K562 (cell line): ENCODE results near the gene CABP4. TPM values are rescaled to one million over a fixed set of nuclear protein-coding genes. Genes with fewer than 3 reads are reported as not detected.

Experiments used
- BRF1 ChIP-seq: IDR thresholded peaks from 3 replicates; pipeline ENCODE4 v1.6.1; 2011; ENCODE audit warnings: borderline replicate concordance, mild to moderate bottlenecking; ENCODE audit not compliant: insufficient read length; ENCODE audit errors: extremely low read depth
- CREBBP ChIP-seq: IDR thresholded peaks from one replicate; pipeline ENCODE4 v1.6.1; 2012; ENCODE audit warnings: low read depth, mild to moderate bottlenecking, control low read depth, inconsistent platforms, low read length
- DEAF1 ChIP-seq: fragments of 450-650 bp; formaldehyde crosslinking; IDR thresholded peaks from 2 replicates; pipeline ENCODE4 v1.4.0; 2020; ENCODE audit warnings: mild to moderate bottlenecking, moderate library complexity
- E2F3 ChIP-seq: fragments of 250-450 bp; sonication (Bioruptor Pico); IDR thresholded peaks from 2 replicates; pipeline ENCODE4 v1.4.0; 2020; ENCODE audit warnings: mild to moderate bottlenecking
- EHMT2 ChIP-seq: fragments of 450-650 bp; IDR thresholded peaks from 2 replicates; pipeline ENCODE4 v1.6.1; 2018; ENCODE audit warnings: antibody characterized with exemption
- GATAD2B ChIP-seq: fragments of 450-650 bp; IDR thresholded peaks from 2 replicates; pipeline ENCODE4 v1.6.1; 2017; ENCODE audit warnings: mild to moderate bottlenecking, borderline replicate concordance
- HDAC1 ChIP-seq, 2 experiments: fragments of 450-650 bp; IDR thresholded peaks; 2 replicates each; pipeline ENCODE4 v1.6.1; 2016 to 2017; ENCODE audit warnings: inconsistent platforms in 1 of 2, mild to moderate bottlenecking in 1 of 2, moderate library complexity in 1 of 2
- HSF4 ChIP-seq: fragments of 250-450 bp; sonication (Bioruptor Pico); IDR thresholded peaks from 2 replicates; pipeline ENCODE4 v2.1.2; 2022; ENCODE audit warnings: mild to moderate bottlenecking, moderate library complexity, borderline replicate concordance
- KLF10 ChIP-seq: fragments of 250-450 bp; sonication (Bioruptor Pico); IDR thresholded peaks from 2 replicates; pipeline ENCODE4 v1.6.1; 2021; ENCODE audit warnings: matching md5 sums
- MBD1 ChIP-seq: fragments of 250-450 bp; sonication (Bioruptor Pico); IDR thresholded peaks from 2 replicates; pipeline ENCODE4 v1.8.0; 2022; ENCODE audit warnings: inconsistent platforms
- MEF2D ChIP-seq: conservative IDR thresholded peaks from 2 replicates; pipeline ENCODE4 v1.6.1; 2016; ENCODE audit warnings: low read depth, missing genetic modification characterization, missing compliant biosample characterization
- MTF1 ChIP-seq: fragments of 250-450 bp; sonication (Bioruptor Pico); IDR thresholded peaks from 2 replicates; pipeline ENCODE4 v1.9.0; 2021; ENCODE audit warnings: moderate library complexity, mild to moderate bottlenecking, inconsistent platforms, borderline replicate concordance
- NFE2L1 ChIP-seq: fragments of 450-650 bp; IDR thresholded peaks from 2 replicates; pipeline ENCODE4 v1.6.1; 2016; ENCODE audit warnings: missing genetic modification characterization, low read depth, mild to moderate bottlenecking, missing compliant biosample characterization, moderate library complexity, borderline replicate concordance
- OTX1 ChIP-seq: fragments of 450-650 bp; formaldehyde crosslinking; IDR thresholded peaks from 2 replicates; pipeline ENCODE4 v1.4.0; 2022; ENCODE audit warnings: mild to moderate bottlenecking
- RB1 ChIP-seq: fragments of 450-650 bp; IDR thresholded peaks from 2 replicates; pipeline ENCODE4 v1.6.1; 2017; ENCODE audit warnings: low read depth, mild to moderate bottlenecking
- RNF2 ChIP-seq: sonication (generic); IDR thresholded peaks from 2 replicates; pipeline ENCODE4 v1.6.1; 2016
- SMAD4 ChIP-seq: fragments of 250-450 bp; sonication (Bioruptor Pico); conservative IDR thresholded peaks from 2 replicates; pipeline ENCODE4 v1.8.0; 2021; ENCODE audit warnings: inconsistent platforms, mild to moderate bottlenecking, moderate library complexity
- SMC3 ChIP-seq: conservative IDR thresholded peaks from 2 replicates; pipeline ENCODE4 v1.6.1; 2011; ENCODE audit warnings: low read depth, low read length, improper control_type of control experiment; ENCODE audit not compliant: insufficient read depth
- SP2 ChIP-seq: IDR thresholded peaks from 2 replicates; pipeline ENCODE4 v1.6.1; 2011; ENCODE audit warnings: mild to moderate bottlenecking, low read depth, low read length, moderate library complexity; ENCODE audit not compliant: poor library complexity, severe bottlenecking; ENCODE audit errors: extremely low read depth
- TCF3 ChIP-seq: sonication (generic); formaldehyde crosslinking; IDR thresholded peaks from 2 replicates; pipeline ENCODE4 v1.4.0; 2020; ENCODE audit warnings: mild to moderate bottlenecking, missing genetic modification reagents
- ZFP30 ChIP-seq: fragments of 250-450 bp; sonication (Bioruptor Pico); IDR thresholded peaks from 2 replicates; pipeline ENCODE4 v1.8.0; 2022; ENCODE audit warnings: moderate library complexity, mild to moderate bottlenecking, inconsistent platforms, borderline replicate concordance
- ZKSCAN3 ChIP-seq: fragments of 250-450 bp; sonication (Bioruptor Pico); IDR thresholded peaks from 2 replicates; pipeline ENCODE4 v1.4.0; 2020
- ZNF12 ChIP-seq: sonication (generic); formaldehyde crosslinking; IDR thresholded peaks from 2 replicates; pipeline ENCODE4 v1.4.0; 2020; ENCODE audit warnings: mild to moderate bottlenecking, missing genetic modification reagents
- ZNF197 ChIP-seq: fragments of 200-800 bp; sonication (Bioruptor generic); IDR thresholded peaks from 2 replicates; pipeline ENCODE4 v1.6.1; 2016; ENCODE audit warnings: low read depth, missing genetic modification characterization, missing compliant biosample characterization
- ZNF311 ChIP-seq: fragments of 250-450 bp; sonication (Bioruptor Pico); IDR thresholded peaks from 2 replicates; pipeline ENCODE4 v1.4.0; 2020; ENCODE audit warnings: mild to moderate bottlenecking, moderate library complexity
- ZNF431 ChIP-seq: sonication (generic); formaldehyde crosslinking; IDR thresholded peaks from 2 replicates; pipeline ENCODE4 v1.8.0; 2022; ENCODE audit warnings: mild to moderate bottlenecking, missing genetic modification reagents
- ZNF436 ChIP-seq: fragments of 250-450, 450-650 bp; sonication (Bioruptor Pico); formaldehyde crosslinking; IDR thresholded peaks from 2 replicates; pipeline ENCODE4 v1.7.0; 2020; ENCODE audit warnings: mild to moderate bottlenecking
- ZNF699 ChIP-seq: fragments of 250-450 bp; sonication (Bioruptor Pico); IDR thresholded peaks from 2 replicates; pipeline ENCODE4 v1.8.0; 2021; ENCODE audit warnings: mild to moderate bottlenecking, moderate library complexity; ENCODE audit not compliant: insufficient replicate concordance
- ZNF75A ChIP-seq: fragments of 450-650 bp; formaldehyde crosslinking; IDR thresholded peaks from 2 replicates; pipeline ENCODE4 v1.4.0; 2020; ENCODE audit warnings: mild to moderate bottlenecking
- polyA plus RNA-seq, 8 experiments: library from polyadenylated mRNA; depleted of rRNA in 4 of 8; stranded (reverse) in 5 of 8; unstranded in 3 of 8; fragments of >200 nt; fragmentation: Nextera tagmentation in 2 of 8; fragmentation: Illumina TruSeq in 1 of 8; extraction: Ambion mirVana in 2 of 8; extraction: Trizol in 1 of 8; gene quantifications; 2 replicates each; pipeline versions ENCODE4 v1.2.1 to v1.2.3, GENCODE V29; 2011 to 2014; ENCODE audit warnings: inconsistent platforms in 1 of 8, missing spikeins in 1 of 8
- total RNA-seq, 7 experiments: library from RNA; depleted of rRNA in 6 of 7; stranded (reverse); fragments of >200 nt in 6 of 7; fragmentation: Illumina TruSeq in 2 of 7; extraction: Trizol in 2 of 7; gene quantifications; 2 replicates each; pipeline versions ENCODE4 v1.2.1 to v1.2.3, GENCODE V29; 2011 to 2021; ENCODE audit warnings: low replicate concordance in 1 of 7

The CABP4 gene
- total and polyA plus RNA-seq, 9 of the 15 experiments (the other 6 are each of a cell fraction or from before 2014, with no cell fraction given), result 0.11 TPM; not detected in 8

- peak in 1 of 2 experiments; percentile 8; a peak in 1 of 4 replicates for TF ChIP-seq HDAC1 (IDR thresholded peaks at IDR 0.05)
- no peak for TF ChIP-seq KLF10
- TF ChIP-seq MBD1 (CRISPR knock-in tag), result no peak
- no peak for TF ChIP-seq MEF2D (tag)
- no peak for TF ChIP-seq SMC3
- TF ChIP-seq SP2, result no peak
- TF ChIP-seq DEAF1 (CRISPR knock-in tag), result no peak
- TF ChIP-seq SMAD4, result peak; percentile 59; the same call in 1 of the 2 replicates
- no peak for TF ChIP-seq E2F3
- no peak for TF ChIP-seq NFE2L1 (tag)
- TF ChIP-seq GATAD2B, result no peak; the same call in 1 of the 2 replicates
- TF ChIP-seq HSF4, result no peak
- no peak for TF ChIP-seq TCF3 (CRISPR knock-in tag)
- TF ChIP-seq ZNF12, result 0 out of 2 replicates have a peak, but pooled peaks have one; percentile 56
- no peak for TF ChIP-seq ZNF75A
- TF ChIP-seq MTF1 (CRISPR knock-in tag), result no peak
- TF ChIP-seq ZNF197 (CRISPR knock-in tag), result no peak
- no peak for TF ChIP-seq OTX1 (CRISPR knock-in tag)
- TF ChIP-seq CREBBP, result no peak
- no peak for TF ChIP-seq ZNF436 (CRISPR knock-in tag)
- no peak for TF ChIP-seq RNF2
- TF ChIP-seq BRF1, result no peak
- TF ChIP-seq RB1, result peak; percentile 50; the same call in 1 of the 2 replicates
- no peak for TF ChIP-seq ZNF311 (CRISPR knock-in tag)
- TF ChIP-seq EHMT2, result no peak
- no peak for TF ChIP-seq ZFP30 (CRISPR knock-in tag)
- TF ChIP-seq ZNF699 (CRISPR knock-in tag), result no peak
- no peak for TF ChIP-seq ZKSCAN3 (CRISPR knock-in tag)
- TF ChIP-seq ZNF431 (CRISPR knock-in tag), result no peak
These were observed 49.9 kb downstream of the CABP4 start, which contains the start of gene PITPNM1 (continued) for GRCh38 chr11:67504950-67505581.
